Endothelial cell of umbilical vein (primary cell): ENCODE measurements around the gene BICRA. TPM values are rescaled to one million over a fixed set of nuclear protein-coding genes. Genes with fewer than 3 reads are reported as not detected.

Experiments
- BruUV-seq: library from RNA; stranded (reverse); fragments of 400-500 nt; replicated peaks from 2 replicates; lab custom pipeline; 2021; lab: Mats Ljungman, UMichigan
- CTCF ChIA-PET: fragments of 300-600, 350-600 bp; sonication (Branson Sonifier 250); formaldehyde crosslinking; loops from one replicate; lab custom pipeline; 2021; ENCODE audit warnings: antibody characterized with exemption, inconsistent platforms; lab: Charles Lee
- POLR2A ChIA-PET: fragments of 300-600, 350-600 bp; sonication (Branson Sonifier 250); formaldehyde crosslinking; loops from one replicate; lab custom pipeline; 2021; ENCODE audit warnings: antibody characterized with exemption, inconsistent platforms; lab: Charles Lee
- DNase-seq: peaks from one replicate; pipeline ENCODE4 v3.0.0-alpha.2; 2011; ENCODE audit warnings: low read depth, low spot score
- FAIRE-seq: peaks from 2 replicates; lab custom pipeline; 2011; peaks lifted over from hg19 to GRCh38; lab: Jason Lieb, UNC
- H2AFZ ChIP-seq: 2 replicates; pipeline ENCODE4 v1.6.0; 2012; ENCODE audit warnings: low read depth, low read length, control low read depth, inconsistent platforms
- H3K27ac ChIP-seq: 2 replicates; pipeline ENCODE4 v1.5.1; 2011; ENCODE audit warnings: low read depth, mild to moderate bottlenecking, control low read depth, low read length, moderate library complexity; ENCODE audit not compliant: insufficient read depth
- H3K27me3 ChIP-seq, 2 experiments: 2 replicates each; pipeline versions ENCODE4 v1.6.0 to v1.6.1; 2011; ENCODE audit warnings: low read length in 2 of 2, mixed read lengths in 1 of 2; ENCODE audit not compliant: control insufficient read depth in 2 of 2, insufficient read depth in 2 of 2
- H3K36me3 ChIP-seq, 2 experiments: 2 replicates in 1 of 2; 3 replicates in 1 of 2; pipeline ENCODE4 v1.5.1; 2011; ENCODE audit warnings: low read length in 2 of 2, mild to moderate bottlenecking in 1 of 2, moderate library complexity in 1 of 2; ENCODE audit not compliant: control insufficient read depth in 2 of 2, insufficient read depth in 2 of 2; ENCODE audit errors: extremely low read depth in 1 of 2
- H3K4me1 ChIP-seq: 3 replicates; pipeline ENCODE4 v1.5.1; 2011; ENCODE audit warnings: mild to moderate bottlenecking, low read length; ENCODE audit not compliant: control insufficient read depth, insufficient read depth; ENCODE audit errors: extremely low read depth
- H3K4me2 ChIP-seq: 2 replicates; pipeline ENCODE4 v1.6.1; 2011; ENCODE audit warnings: low read length, control low read depth, mixed read lengths; ENCODE audit not compliant: insufficient read depth
- H3K4me3 ChIP-seq, 3 experiments: fragments of 200-600 bp in 1 of 3; sonication (generic), shearing (Covaris generic) in 1 of 3; replicated peaks in 1 of 3; 2 replicates each; pipeline ENCODE4 v1.5.1; 2011 to 2016; ENCODE audit warnings: control low read depth in 3 of 3, low read length in 3 of 3, mild to moderate bottlenecking in 2 of 3, inconsistent platforms in 1 of 3, low read depth in 1 of 3, moderate library complexity in 1 of 3; ENCODE audit not compliant: insufficient read depth in 1 of 3
- H3K79me2 ChIP-seq: 2 replicates; pipeline ENCODE4 v1.6.0; 2012; ENCODE audit warnings: low read length, inconsistent platforms; ENCODE audit not compliant: control insufficient read depth, insufficient read depth
- H3K9ac ChIP-seq: replicated peaks from 2 replicates; pipeline ENCODE3; 2011; ENCODE audit warnings: low read length, control low read depth; ENCODE audit not compliant: insufficient read depth; ENCODE audit errors: extremely low read depth
- H3K9me1 ChIP-seq: replicated peaks from 3 replicates; pipeline ENCODE4 v1.6.0; 2011; ENCODE audit warnings: mild to moderate bottlenecking, low read length; ENCODE audit not compliant: control insufficient read depth, insufficient read depth; ENCODE audit errors: extremely low read depth
- H3K9me3 ChIP-seq: replicated peaks from 2 replicates; pipeline ENCODE4 v1.5.1; 2012; ENCODE audit warnings: low read length, inconsistent platforms; ENCODE audit not compliant: control insufficient read depth, insufficient read depth
- H4K20me1 ChIP-seq: replicated peaks from 2 replicates; pipeline ENCODE3; 2011; ENCODE audit warnings: mild to moderate bottlenecking, low read length; ENCODE audit not compliant: control insufficient read depth, insufficient read depth; ENCODE audit errors: extremely low read depth
- EZH2 ChIP-seq: IDR thresholded peaks from 2 replicates; pipeline ENCODE4 v1.6.1; 2012; ENCODE audit warnings: borderline replicate concordance, low read depth, mild to moderate bottlenecking, moderate library complexity, low read length, inconsistent platforms; ENCODE audit not compliant: severe bottlenecking
- FOS ChIP-seq: IDR thresholded peaks from 2 replicates; pipeline ENCODE4 v1.6.1; 2011; ENCODE audit warnings: mild to moderate bottlenecking, low read length, moderate library complexity, borderline replicate concordance; ENCODE audit not compliant: insufficient read depth
- GATA2 ChIP-seq: IDR thresholded peaks from 2 replicates; pipeline ENCODE4 v1.7.0; 2011; ENCODE audit warnings: low read depth, mild to moderate bottlenecking, moderate library complexity, mixed read lengths, low read length; ENCODE audit not compliant: insufficient read length, insufficient read depth
- JUN ChIP-seq: IDR thresholded peaks from 2 replicates; pipeline ENCODE4 v1.6.1; 2011; ENCODE audit warnings: borderline replicate concordance, low read depth; ENCODE audit not compliant: insufficient read length, insufficient read depth
- MYC ChIP-seq: IDR thresholded peaks from one replicate; pipeline ENCODE4 v1.6.1; 2011; ENCODE audit warnings: mild to moderate bottlenecking, low read depth, low read length
- POLR2A ChIP-seq: IDR thresholded peaks from 2 replicates; pipeline ENCODE4 v1.6.1; 2012; ENCODE audit warnings: low read depth, mild to moderate bottlenecking, control low read depth, low read length
- POLR2AphosphoS5 ChIP-seq: IDR thresholded peaks from 2 replicates; pipeline ENCODE4 v1.6.1; 2012; ENCODE audit warnings: low read depth, mild to moderate bottlenecking, control low read depth, low read length, moderate library complexity; ENCODE audit not compliant: insufficient read depth
- dilution Hi-C: fragments of 300-500 bp; cut with MboI; formaldehyde crosslinking; loops from one replicate; pipeline ENCODE4 v1.15.0; 2019; ENCODE audit warnings: low sequenced_read_pairs; ENCODE audit not compliant: extremely low pct_ligation_motif_present
- intact Hi-C: fragments of 100-400 bp; cut with micrococcal nuclease; formaldehyde crosslinking; loops from one replicate; pipeline ENCODE4 v1.10.0; 2022
- polyA plus RNA-seq, 4 experiments: library from polyadenylated mRNA; depleted of rRNA in 3 of 4; stranded (reverse) in 3 of 4; unstranded in 1 of 4; fragments of >200 nt; gene quantifications; 2 replicates each; pipeline versions ENCODE4 v1.2.1 to v1.2.3, GENCODE V29; 2011 to 2012; ENCODE audit warnings: missing spikeins in 1 of 4
- total RNA-seq: library from RNA; stranded (reverse); gene quantifications from 2 replicates; pipeline ENCODE4 v1.2.3, GENCODE V29; 2021
- TF ChIP-seq, protein P1 (sequence below): IDR thresholded peaks from 2 replicates; pipeline ENCODE4 v1.6.1; 2011; ENCODE audit not compliant: insufficient read depth, insufficient read length
- TF ChIP-seq, protein P2 (sequence below), 2 donors: IDR thresholded peaks; 1 replicate in 1 of 2; 2 replicates in 1 of 2; pipeline ENCODE4 v1.5.1; 2011; ENCODE audit warnings: low read length in 2 of 2, mild to moderate bottlenecking in 2 of 2, moderate library complexity in 2 of 2, control low read depth in 1 of 2, inconsistent platforms in 1 of 2, low read depth in 1 of 2; ENCODE audit not compliant: insufficient read depth in 1 of 2; ENCODE audit errors: extremely low read depth in 1 of 2

BICRA gene
- total and polyA plus RNA-seq, 2 donors (not counting 3 experiments of a cell fraction or from before 2014, with no cell fraction given) = 3.8 to 20.5 TPM

DNA sequence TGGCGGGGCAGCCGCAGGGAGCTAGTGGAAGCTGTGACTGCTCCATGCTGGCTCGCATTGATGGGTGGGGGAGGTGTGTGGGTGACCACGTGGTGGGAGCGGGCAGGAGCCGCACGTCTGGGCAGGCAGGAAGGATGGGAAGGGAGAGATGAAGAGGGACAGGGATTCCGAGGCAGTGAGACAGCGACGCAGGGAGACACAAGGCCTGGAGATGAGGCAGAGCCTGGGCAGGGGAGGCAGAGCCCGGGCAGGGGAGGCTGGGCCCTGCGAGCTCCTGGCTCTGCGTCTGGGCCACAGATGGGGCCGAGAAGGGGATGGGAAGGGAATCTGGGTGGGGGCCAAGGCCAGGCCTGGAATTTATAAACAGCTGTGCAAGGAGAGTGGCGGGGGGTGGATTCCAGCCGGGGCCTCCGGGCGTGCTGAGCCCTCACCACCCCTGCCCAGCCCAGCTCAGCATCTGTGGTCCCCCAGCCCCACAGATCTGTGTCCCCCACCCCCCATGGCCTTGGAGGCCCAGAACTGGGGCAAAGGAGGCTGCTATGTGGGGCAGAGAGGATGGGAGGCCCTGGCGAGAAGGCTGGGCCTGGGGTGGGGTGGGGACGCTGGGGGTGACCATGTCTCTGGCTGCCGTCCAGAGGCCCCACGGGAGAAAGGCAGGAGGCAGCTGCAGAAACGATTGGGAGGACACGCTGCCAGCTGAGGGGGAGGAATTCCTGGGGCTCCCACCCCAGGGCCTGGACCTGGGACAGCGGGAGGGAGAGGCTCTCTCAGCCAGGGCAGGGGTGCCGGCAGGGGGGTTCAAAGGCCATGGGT is 110.3 kb downstream of the BICRA start:
- FAIRE-seq = peak; percentile 67
- H3K27ac ChIP-seq = peak overlapping the region; percentile 32
- H3K4me3 ChIP-seq = peak overlapping the region in 1 of 3 experiments; percentile 6
- ChIA-PET CTCF (interaction anchor here (0.8 to 2.8 kb wide), 10 partner anchors 8 to 291 kb away, joined by 3 to 17 read pairs (median 4); no protein-coding TSS in a partner anchor), POLR2A (interaction anchor here (0.6 to 1.4 kb wide), 2 partner anchors 10 to 119 kb away, joined by 3 read pairs; no protein-coding TSS in a partner anchor)
- peaks cover 16% of the 10 kb centered on the region for H3K4me1 ChIP-seq
- intact Hi-C loops = loop anchor here (1.0 kb wide), 1 partner anchor 10 kb away; no protein-coding TSS in a partner anchor
- DNase-seq = peak; percentile 70
- TF ChIP-seq MYC (peak; percentile 93), EZH2 (no peak)
- TF ChIP-seq, protein P1, sequence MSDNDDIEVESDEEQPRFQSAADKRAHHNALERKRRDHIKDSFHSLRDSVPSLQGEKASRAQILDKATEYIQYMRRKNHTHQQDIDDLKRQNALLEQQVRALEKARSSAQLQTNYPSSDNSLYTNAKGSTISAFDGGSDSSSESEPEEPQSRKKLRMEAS = peak; percentile 92
- H3K9me1 ChIP-seq = no peaks in the 10 kb centered on the region
- H3K9ac ChIP-seq = peak overlapping the region; percentile 4
- dilution Hi-C loops = no loop called here
- BruUV-seq = no TSS peak
- no peak overlapping the region for H2AFZ ChIP-seq
- no peaks in the 10 kb centered on the region for H3K9me3 ChIP-seq
- no peaks in the 10 kb centered on the region for H3K27me3 ChIP-seq
- H3K4me2 ChIP-seq = peak overlapping the region; percentile 16
- H4K20me1 ChIP-seq = no peaks in the 10 kb centered on the region
- peaks cover 5 to 23% of the 10 kb centered on the region in 2 experiments for H3K36me3 ChIP-seq
- peaks cover 40% of the 10 kb centered on the region for H3K79me2 ChIP-seq

DNA sequence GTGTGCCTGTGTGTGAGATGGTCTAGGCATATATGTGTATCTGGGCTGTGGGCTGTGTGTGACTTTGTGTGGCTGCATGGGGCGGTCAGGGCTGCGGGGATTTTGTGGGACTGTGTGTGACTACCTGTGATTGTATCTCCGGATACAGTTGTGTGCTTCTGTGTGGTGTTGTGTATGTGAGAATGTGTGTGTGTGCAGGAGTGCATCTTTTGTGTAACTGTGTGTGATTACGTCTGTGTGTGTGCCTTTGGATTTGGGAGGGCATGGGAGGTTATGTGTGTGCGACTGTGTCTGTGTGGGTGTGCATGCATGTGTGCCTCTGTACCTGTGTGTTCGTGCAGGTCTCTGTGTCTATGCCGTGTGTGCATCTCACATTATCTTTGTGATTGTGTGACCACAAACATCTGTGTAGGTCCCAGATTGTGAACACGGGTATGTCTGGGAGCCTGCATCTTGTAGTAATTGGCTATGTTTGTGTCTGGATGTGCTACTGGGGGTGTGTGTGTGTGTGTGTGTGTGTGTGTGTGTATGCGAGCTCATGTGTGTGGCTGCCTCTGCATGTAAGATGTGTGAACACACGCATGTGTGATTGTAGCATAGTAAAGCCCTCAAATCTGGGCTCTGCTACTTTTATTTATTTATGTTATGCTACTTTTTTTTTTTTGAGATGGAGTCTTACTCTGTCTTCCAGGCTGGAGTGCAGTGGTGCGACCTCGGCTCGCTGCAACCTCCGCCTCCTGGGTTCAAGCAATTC is 111.9 kb downstream of the BICRA start:
- peaks cover 10 to 25% of the 10 kb centered on the region in 2 experiments for H3K36me3 ChIP-seq
- ChIA-PET CTCF (interaction anchor here (4.9 kb wide), 1 partner anchor 7 kb away, joined by 32 read pairs; the partner anchor contains the start of gene EHD2), POLR2A (no interaction called here)
- TF ChIP-seq, protein P2, sequence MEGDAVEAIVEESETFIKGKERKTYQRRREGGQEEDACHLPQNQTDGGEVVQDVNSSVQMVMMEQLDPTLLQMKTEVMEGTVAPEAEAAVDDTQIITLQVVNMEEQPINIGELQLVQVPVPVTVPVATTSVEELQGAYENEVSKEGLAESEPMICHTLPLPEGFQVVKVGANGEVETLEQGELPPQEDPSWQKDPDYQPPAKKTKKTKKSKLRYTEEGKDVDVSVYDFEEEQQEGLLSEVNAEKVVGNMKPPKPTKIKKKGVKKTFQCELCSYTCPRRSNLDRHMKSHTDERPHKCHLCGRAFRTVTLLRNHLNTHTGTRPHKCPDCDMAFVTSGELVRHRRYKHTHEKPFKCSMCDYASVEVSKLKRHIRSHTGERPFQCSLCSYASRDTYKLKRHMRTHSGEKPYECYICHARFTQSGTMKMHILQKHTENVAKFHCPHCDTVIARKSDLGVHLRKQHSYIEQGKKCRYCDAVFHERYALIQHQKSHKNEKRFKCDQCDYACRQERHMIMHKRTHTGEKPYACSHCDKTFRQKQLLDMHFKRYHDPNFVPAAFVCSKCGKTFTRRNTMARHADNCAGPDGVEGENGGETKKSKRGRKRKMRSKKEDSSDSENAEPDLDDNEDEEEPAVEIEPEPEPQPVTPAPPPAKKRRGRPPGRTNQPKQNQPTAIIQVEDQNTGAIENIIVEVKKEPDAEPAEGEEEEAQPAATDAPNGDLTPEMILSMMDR (IDR thresholded peaks at IDR 0.05; ENCODE audit: extremely low read depth in 1 of 2, insufficient read depth in 1 of 2, low read depth in 1 of 2, low read length in 2 of 2) = no peak
- no peak for TF ChIP-seq EZH2
- no peak for TF ChIP-seq POLR2A
- TF ChIP-seq JUN = no peak
- no peak for TF ChIP-seq POLR2AphosphoS5
- no peak for TF ChIP-seq MYC
- TF ChIP-seq GATA2 = no peak
- TF ChIP-seq, protein P1 = no peak
- no peak for TF ChIP-seq FOS
- dilution Hi-C loops = no loop called here
- no peaks in the 10 kb centered on the region for H3K27me3 ChIP-seq
- H3K9me3 ChIP-seq = no peaks in the 10 kb centered on the region
- no peak overlapping the region for H2AFZ ChIP-seq
- peaks cover 10% of the 10 kb centered on the region for H3K4me1 ChIP-seq
- no peak overlapping the region for H3K4me2 ChIP-seq
- DNase-seq (no peak), FAIRE-seq (no peak)
- H4K20me1 ChIP-seq = no peaks in the 10 kb centered on the region
- no peak overlapping the region for H3K4me3 ChIP-seq
- H3K79me2 ChIP-seq = peaks cover 29% of the 10 kb centered on the region
- H3K27ac ChIP-seq = no peak overlapping the region
- H3K9me1 ChIP-seq = no peaks in the 10 kb centered on the region
- intact Hi-C loops = no loop called here
- no peak overlapping the region for H3K9ac ChIP-seq
- no TSS peak for BruUV-seq
